Neural crest cell (in vitro differentiated cells): Measurements from ENCODE around the gene SEL1L3. TPM values are rescaled to one million over a fixed set of nuclear protein-coding genes. Genes with fewer than 3 reads are reported as not detected.

Experiments used
- DNase-seq: peaks from one replicate; pipeline ENCODE4 v3.0.0; 2021; ENCODE audit warnings: low read depth, mixed read lengths, low spot score
- H3K27ac Mint-ChIP-seq: one replicate; pipeline ENCODE4 v1.8.0; 2021; ENCODE audit warnings: mild to moderate bottlenecking, mixed read lengths; ENCODE audit not compliant: unreplicated experiment
- H3K27me3 Mint-ChIP-seq: 2 replicates; pipeline ENCODE4 v1.8.0; 2021; ENCODE audit warnings: low read depth, mild to moderate bottlenecking, mixed read lengths
- H3K36me3 Mint-ChIP-seq: 2 replicates; pipeline ENCODE4 v1.8.0; 2021; ENCODE audit warnings: low read depth, mild to moderate bottlenecking, mixed read lengths
- H3K4me1 Mint-ChIP-seq: 2 replicates; pipeline ENCODE4 v1.8.0; 2021; ENCODE audit warnings: mixed read lengths
- H3K4me3 Mint-ChIP-seq: one replicate; pipeline ENCODE4 v1.8.0; 2021; ENCODE audit warnings: mild to moderate bottlenecking, mixed read lengths
- H3K9me3 Mint-ChIP-seq: 2 replicates; pipeline ENCODE4 v1.8.0; 2021; ENCODE audit warnings: mixed read lengths
- CTCF ChIP-seq: fragments of 200-600 bp; sonication (generic); conservative IDR thresholded peaks from 2 replicates; pipeline ENCODE4 v1.5.0; 2021; ENCODE audit warnings: antibody characterized with exemption, mild to moderate bottlenecking
- total RNA-seq: library from RNA; stranded (reverse); gene quantifications from 2 replicates; pipeline ENCODE4 v1.2.1, GENCODE V29; 2021

SEL1L3 gene
- total RNA-seq, 1 donor from 2014 or later = 3.4 TPM

GRCh38 chr4:25839233-25839632 is 23.6 kb downstream of the SEL1L3 start:
- H3K4me3 Mint-ChIP-seq = no peak overlapping the region

GRCh38 chr4:25838526-25838925 is 24.3 kb downstream of the SEL1L3 start:
- no peak for DNase-seq
- no peak for TF ChIP-seq CTCF
- Mint-ChIP-seq H3K9me3 (no peaks in the 10 kb centered on the region), H3K27me3 (no peaks in the 10 kb centered on the region), H3K4me3 (no peak overlapping the region), H3K27ac (no peak overlapping the region), H3K4me1 (no peaks in the 10 kb centered on the region), H3K36me3 (no peaks in the 10 kb centered on the region)

More at GRCh38 chr4:25839233-25839632, 23.6 kb downstream of the SEL1L3 start:
- DNase-seq = no peak
- no peak overlapping the region for H3K27ac Mint-ChIP-seq
- no peak for TF ChIP-seq CTCF
- no peaks in the 10 kb centered on the region for H3K27me3 Mint-ChIP-seq
- H3K4me1 Mint-ChIP-seq = no peaks in the 10 kb centered on the region
- no peaks in the 10 kb centered on the region for H3K36me3 Mint-ChIP-seq
- H3K9me3 Mint-ChIP-seq = no peaks in the 10 kb centered on the region

GRCh38 chr4:25837107-25837506 is 25.7 kb downstream of the SEL1L3 start:
- Mint-ChIP-seq H3K9me3 (no peaks in the 10 kb centered on the region), H3K27ac (no peak overlapping the region), H3K27me3 (no peaks in the 10 kb centered on the region), H3K36me3 (no peaks in the 10 kb centered on the region), H3K4me1 (no peaks in the 10 kb centered on the region), H3K4me3 (no peak overlapping the region)
- no peak for DNase-seq
- TF ChIP-seq CTCF = no peak

- H3K27me3 Mint-ChIP-seq = no peaks in the 10 kb centered on the region
- H3K27ac Mint-ChIP-seq = no peak overlapping the region
- DNase-seq = no peak
- no peaks in the 10 kb centered on the region for H3K4me1 Mint-ChIP-seq
- no peak for TF ChIP-seq CTCF
- no peaks in the 10 kb centered on the region for H3K36me3 Mint-ChIP-seq
- H3K4me3 Mint-ChIP-seq = no peak overlapping the region
- H3K9me3 Mint-ChIP-seq = no peaks in the 10 kb centered on the region
Observed at GRCh38 chr4:25835384-25835783, 27.4 kb downstream of the SEL1L3 start.

GRCh38 chr4:25834411-25835107 is 28.2 kb downstream of the SEL1L3 start:
- Mint-ChIP-seq H3K27ac (no peak overlapping the region), H3K4me1 (no peaks in the 10 kb centered on the region), H3K36me3 (no peaks in the 10 kb centered on the region), H3K27me3 (no peaks in the 10 kb centered on the region), H3K4me3 (no peak overlapping the region), H3K9me3 (no peaks in the 10 kb centered on the region)
- DNase-seq = no peak
- no peak for TF ChIP-seq CTCF
